IPS DF 19.7 (cell line): ENCODE measurements around the gene ALKBH8.
"Not testable (repeated sequence)": the region's sequence is repeated elsewhere in the genome, so short reads cannot be mapped to it uniquely, and the experiment has no call there.

Source experiments
- DNase-seq: peaks from one replicate; pipeline ENCODE4 v3.0.0-alpha.2; 2013; ENCODE audit warnings: low read depth, low spot score

ALKBH8 gene

GRCh38 chr11:107576497-107577345, 11.2 kb upstream of the ALKBH8 start:
- DNase-seq, result not testable (repeated sequence)

- DNase-seq, result no peak
These were observed 7.9 kb upstream of the ALKBH8 start for GRCh38 chr11:107573438-107573837.

GRCh38 chr11:107570015-107570414, 4.5 kb upstream of the ALKBH8 start:
- DNase-seq, result no peak

- DNase-seq, result no peak
These were observed 2.3 kb upstream of the ALKBH8 start for GRCh38 chr11:107567739-107568335.

- DNase-seq, result no peak
These were observed 1.0 kb upstream of the ALKBH8 start for GRCh38 chr11:107566569-107566968.

- not testable (repeated sequence) for DNase-seq
These were observed 493 bp upstream of the ALKBH8 start for GRCh38 chr11:107565955-107566501.

GRCh38 chr11:107564877-107565218, 687 bp downstream of the ALKBH8 start:
- no peak for DNase-seq

- DNase-seq, result no peak
These were observed 1.8 kb downstream of the ALKBH8 start for GRCh38 chr11:107563702-107564101.

- DNase-seq, result no peak
These were observed 2.8 kb downstream of the ALKBH8 start for GRCh38 chr11:107562647-107563208.

- no peak for DNase-seq
These were observed 3.8 kb downstream of the ALKBH8 start for GRCh38 chr11:107561688-107562087.

GRCh38 chr11:107550304-107550703, 15.2 kb downstream of the ALKBH8 start:
- no peak for DNase-seq

- no peak for DNase-seq
These were observed 15.6 kb downstream of the ALKBH8 start for GRCh38 chr11:107549954-107550285.

- DNase-seq, result no peak
These were observed 16.1 kb downstream of the ALKBH8 start for GRCh38 chr11:107549253-107549953.

- no peak for DNase-seq
These were observed 17.6 kb downstream of the ALKBH8 start for GRCh38 chr11:107547961-107548360.

GRCh38 chr11:107545101-107545514, 20.4 kb downstream of the ALKBH8 start:
- no peak for DNase-seq

- DNase-seq, result no peak
These were observed 26.7 kb downstream of the ALKBH8 start for GRCh38 chr11:107538821-107539220.

GRCh38 chr11:107538239-107538638, 27.3 kb downstream of the ALKBH8 start:
- DNase-seq, result no peak

GRCh38 chr11:107537155-107537554, 28.4 kb downstream of the ALKBH8 start:
- DNase-seq, result not testable (repeated sequence)

GRCh38 chr11:107526197-107526596, 39.3 kb downstream of the ALKBH8 start:
- no peak for DNase-seq

GRCh38 chr11:107508858-107509244, 56.7 kb downstream of the ALKBH8 start:
- no peak for DNase-seq

GRCh38 chr11:107508201-107508857, 57.2 kb downstream of the ALKBH8 start:
- no peak for DNase-seq
